ENCODE measurements around the gene KAT8.

DNA sequence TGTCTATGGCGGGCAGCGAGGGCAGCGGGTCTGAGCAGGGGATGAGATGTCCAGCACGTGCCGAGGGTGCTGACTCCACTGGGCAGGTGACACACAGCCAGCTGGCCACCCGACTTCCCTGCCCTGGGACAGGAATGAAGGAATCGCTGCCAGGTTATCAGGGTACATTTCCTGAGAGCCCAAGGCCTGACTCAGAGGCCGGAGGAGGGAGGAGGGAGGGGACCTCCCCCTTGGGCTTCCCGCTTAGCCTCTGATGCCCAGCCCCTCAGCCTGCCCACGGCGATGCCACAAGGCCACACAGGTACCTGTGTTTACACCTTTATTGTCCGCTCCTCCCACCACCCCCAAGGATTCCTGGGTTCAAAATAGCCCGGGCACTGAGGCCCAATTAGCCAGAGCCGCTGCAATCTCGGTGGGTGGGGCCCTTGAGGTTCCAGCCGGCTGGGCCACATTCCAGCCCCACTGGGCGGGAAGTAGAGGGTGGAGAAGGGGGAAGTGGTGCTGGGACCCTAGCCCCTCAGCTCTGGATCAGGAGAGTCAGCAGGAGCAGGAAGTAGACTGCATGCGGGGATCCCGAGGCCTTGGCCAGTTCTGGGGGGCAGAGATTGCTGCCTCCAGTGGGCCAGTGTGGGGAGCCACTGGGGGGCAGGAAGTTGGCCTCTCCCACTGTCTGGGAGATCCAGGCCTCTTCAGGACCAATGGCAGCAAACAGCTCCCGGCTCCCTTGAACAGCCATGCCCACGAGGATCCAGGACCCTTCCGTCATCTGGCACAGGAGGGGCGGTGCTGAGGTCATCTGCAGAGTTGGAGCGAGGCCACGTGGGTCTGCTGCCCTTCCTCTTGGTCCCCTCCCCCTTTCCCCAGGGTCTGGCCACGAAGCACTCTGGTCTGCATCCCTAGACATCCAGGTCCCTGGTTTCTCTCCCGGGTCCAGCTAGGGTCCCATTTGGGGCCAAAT, 21.4 kb downstream of the KAT8 start:
- TF ChIP-seq CTCF (conservative IDR thresholded peaks at IDR 0.05; ENCODE audit: low read length) (no peak), EZH2phosphoT487 (IDR thresholded peaks at IDR 0.05; ENCODE audit: borderline replicate concordance, low read depth, low read length) (no peak)
